Loucy (cell line): Measurements from ENCODE around the gene TAF4.

ENCODE experiments used
- H2AFZ ChIP-seq: fragments of 200-600 bp; sonication (generic); 2 replicates; pipeline ENCODE4 v1.6.0; 2016; ENCODE audit warnings: antibody characterized with exemption, mild to moderate bottlenecking, low read length, moderate library complexity
- H3F3A ChIP-seq: fragments of 200-600 bp; 2 replicates; pipeline ENCODE4 v1.6.0; 2016; ENCODE audit warnings: antibody characterized with exemption, low read depth, mild to moderate bottlenecking
- H3K27me3 ChIP-seq: fragments of 200-600 bp; sonication (generic); 2 replicates; pipeline ENCODE4 v1.6.1; 2014; ENCODE audit warnings: low read length, mild to moderate bottlenecking; ENCODE audit not compliant: insufficient read depth, poor library complexity, severe bottlenecking
- H3K36me3 ChIP-seq: fragments of 200-600 bp; sonication (generic); 2 replicates; pipeline ENCODE4 v1.6.1; 2016; ENCODE audit warnings: low read length; ENCODE audit not compliant: insufficient read depth
- H3K4me1 ChIP-seq: fragments of 200-600 bp; sonication (generic); 2 replicates; pipeline ENCODE4 v1.5.1; 2014; ENCODE audit warnings: low read length, mild to moderate bottlenecking; ENCODE audit not compliant: insufficient read depth, poor library complexity, severe bottlenecking
- H3K4me2 ChIP-seq: fragments of 200-600 bp; sonication (generic); 2 replicates; pipeline ENCODE4 v1.6.0; 2014; ENCODE audit warnings: antibody characterized with exemption, low read length, low read depth, mild to moderate bottlenecking; ENCODE audit not compliant: poor library complexity, severe bottlenecking
- H3K4me3 ChIP-seq: fragments of 200-600 bp; sonication (generic); 2 replicates; pipeline ENCODE4 v1.5.1; 2014; ENCODE audit warnings: low read length, mild to moderate bottlenecking, mixed read lengths; ENCODE audit not compliant: poor library complexity, severe bottlenecking
- H3K79me2 ChIP-seq: fragments of 200-600 bp; sonication (generic); 2 replicates; pipeline ENCODE4 v1.6.1; 2014; ENCODE audit warnings: low read length; ENCODE audit not compliant: insufficient read depth
- H3K9ac ChIP-seq: fragments of 200-600 bp; sonication (generic); 2 replicates; pipeline ENCODE4 v1.6.0; 2014; ENCODE audit warnings: mild to moderate bottlenecking, low read depth, low read length, moderate library complexity; ENCODE audit not compliant: poor library complexity, severe bottlenecking
- H3K9me2 ChIP-seq: fragments of 200-600 bp; sonication (generic); replicated peaks from 2 replicates; pipeline ENCODE4 v1.6.1; 2016; ENCODE audit warnings: low read depth, low read length, mixed read lengths
- H3K9me3 ChIP-seq: fragments of 200-600 bp; sonication (generic); 2 replicates; pipeline ENCODE4 v1.6.1; 2014; ENCODE audit warnings: mild to moderate bottlenecking, antibody characterized with exemption, low read length, low read depth; ENCODE audit not compliant: insufficient read depth
- H4K20me1 ChIP-seq: fragments of 200-600 bp; sonication (generic); 2 replicates; pipeline ENCODE4 v1.6.0; 2014; ENCODE audit warnings: antibody characterized with exemption, low read length, mild to moderate bottlenecking; ENCODE audit not compliant: insufficient read depth, poor library complexity, severe bottlenecking
- CTCF ChIP-seq: fragments of 200-600 bp; sonication (generic); conservative IDR thresholded peaks from 2 replicates; pipeline ENCODE4 v1.5.1; 2014; ENCODE audit warnings: mild to moderate bottlenecking, antibody characterized with exemption, low read length
- EZH2phosphoT487 ChIP-seq: fragments of 200-600 bp; IDR thresholded peaks from 2 replicates; pipeline ENCODE4 v1.6.1; 2018; ENCODE audit warnings: antibody characterized with exemption, mild to moderate bottlenecking, moderate library complexity, borderline replicate concordance

Gene TAF4

GRCh38 chr20:62050166-62051120 is 15.2 kb downstream of the TAF4 start:
- Histone ChIP-seq H3K4me2 (no peak overlapping the region), H3K79me2 (peaks cover 100% of the 10 kb centered on the region), H3K9ac (no peak overlapping the region), H3K9me3 (no peaks in the 10 kb centered on the region), H3K4me3 (no peak overlapping the region), H2AFZ (no peak overlapping the region), H4K20me1 (peaks cover 59% of the 10 kb centered on the region), H3K27me3 (no peaks in the 10 kb centered on the region), H3K4me1 (peaks cover 5% of the 10 kb centered on the region), H3F3A (no peaks in the 10 kb centered on the region), H3K9me2 (no peaks in the 10 kb centered on the region), H3K36me3 (peaks cover 6% of the 10 kb centered on the region; the same call in 1 of the 2 replicates)
- no peak for TF ChIP-seq EZH2phosphoT487
- no peak for TF ChIP-seq CTCF

- no peak overlapping the region for H3K4me3 ChIP-seq
- no peak overlapping the region for H3K4me2 ChIP-seq
- H4K20me1 ChIP-seq: peaks cover 52% of the 10 kb centered on the region
- no peaks in the 10 kb centered on the region for H3K27me3 ChIP-seq
- H3K4me1 ChIP-seq: peaks cover 5% of the 10 kb centered on the region
- TF ChIP-seq CTCF: no peak
- no peak for TF ChIP-seq EZH2phosphoT487
- no peaks in the 10 kb centered on the region for H3K9me2 ChIP-seq
- H2AFZ ChIP-seq: no peak overlapping the region
- H3K9ac ChIP-seq: no peak overlapping the region
- no peaks in the 10 kb centered on the region for H3F3A ChIP-seq
- peaks cover 100% of the 10 kb centered on the region for H3K79me2 ChIP-seq
- H3K36me3 ChIP-seq: peaks cover 7% of the 10 kb centered on the region; the same call in 1 of the 2 replicates
- no peaks in the 10 kb centered on the region for H3K9me3 ChIP-seq
These were observed 16.1 kb downstream of the TAF4 start for GRCh38 chr20:62049342-62050165.

- Histone ChIP-seq H3K27me3 (no peaks in the 10 kb centered on the region), H3K4me1 (peaks cover 5% of the 10 kb centered on the region), H3K9me3 (no peaks in the 10 kb centered on the region), H3K79me2 (peaks cover 100% of the 10 kb centered on the region), H3F3A (no peaks in the 10 kb centered on the region), H3K9ac (no peak overlapping the region), H3K36me3 (peaks cover 7% of the 10 kb centered on the region; the same call in 1 of the 2 replicates), H3K4me3 (no peak overlapping the region), H2AFZ (no peak overlapping the region), H3K9me2 (no peaks in the 10 kb centered on the region), H3K4me2 (no peak overlapping the region), H4K20me1 (peaks cover 52% of the 10 kb centered on the region)
- TF ChIP-seq CTCF (no peak), EZH2phosphoT487 (no peak)
These were observed 16.8 kb downstream of the TAF4 start for GRCh38 chr20:62048821-62049291.
